Mesendoderm (in vitro differentiated cells): ENCODE measurements around the gene PEX14.

Source experiments
- DNase-seq: peaks from one replicate; pipeline ENCODE4 v3.0.0; 2013
- H2AK5ac ChIP-seq: 2 replicates; pipeline ENCODE4 v1.6.1; 2013; ENCODE audit warnings: low read length, inconsistent platforms
- H2BK120ac ChIP-seq: 2 replicates; pipeline ENCODE4 v1.6.1; 2013; ENCODE audit warnings: low read depth, mild to moderate bottlenecking, low read length, moderate library complexity, mixed read lengths
- H2BK15ac ChIP-seq: replicated peaks from 2 replicates; pipeline ENCODE4 v1.6.1; 2013; ENCODE audit warnings: low read depth, mild to moderate bottlenecking, moderate library complexity
- H2BK5ac ChIP-seq: 2 replicates; pipeline ENCODE4 v1.6.1; 2013; ENCODE audit warnings: low read length, inconsistent platforms
- H3K18ac ChIP-seq: 2 replicates; pipeline ENCODE4 v1.6.1; 2013; ENCODE audit warnings: mild to moderate bottlenecking, low read length, mixed read lengths
- H3K23ac ChIP-seq: one replicate; pipeline ENCODE4 v1.6.1; 2013; ENCODE audit warnings: low read length
- H3K27ac ChIP-seq: 2 replicates; pipeline ENCODE4 v1.5.1; 2013; ENCODE audit warnings: low read depth, mild to moderate bottlenecking, inconsistent platforms, low read length, moderate library complexity
- H3K27me3 ChIP-seq: 2 replicates; pipeline ENCODE4 v1.6.1; 2013; ENCODE audit warnings: low read length, control low read depth, mild to moderate bottlenecking, inconsistent platforms; ENCODE audit not compliant: insufficient read depth, poor library complexity
- H3K36me3 ChIP-seq: 2 replicates; pipeline ENCODE4 v1.6.1; 2013; ENCODE audit warnings: low read length, inconsistent platforms; ENCODE audit not compliant: control insufficient read depth, insufficient read depth
- H3K4ac ChIP-seq: one replicate; pipeline ENCODE4 v1.6.1; 2013; ENCODE audit warnings: low read depth, mild to moderate bottlenecking, low read length, moderate library complexity
- H3K4me1 ChIP-seq: 2 replicates; pipeline ENCODE4 v1.6.1; 2013; ENCODE audit warnings: low read depth, low read length, inconsistent platforms; ENCODE audit not compliant: control insufficient read depth
- H3K4me2 ChIP-seq: 2 replicates; pipeline ENCODE4 v1.6.1; 2013; ENCODE audit warnings: low read length
- H3K4me3 ChIP-seq: 2 replicates; pipeline ENCODE4 v1.5.1; 2013; ENCODE audit warnings: mild to moderate bottlenecking, low read length
- H3K56ac ChIP-seq: one replicate; pipeline ENCODE4 v1.6.1; 2013; ENCODE audit warnings: low read length
- H3K79me1 ChIP-seq: 2 replicates; pipeline ENCODE4 v1.6.1; 2013; ENCODE audit warnings: low read length, inconsistent platforms
- H3K79me2 ChIP-seq: 2 replicates; pipeline ENCODE4 v1.6.1; 2013; ENCODE audit warnings: mild to moderate bottlenecking, low read length; ENCODE audit not compliant: control insufficient read depth, insufficient read depth
- H3K9ac ChIP-seq: 2 replicates; pipeline ENCODE4 v1.6.1; 2013; ENCODE audit warnings: low read length, inconsistent platforms
- H4K5ac ChIP-seq: one replicate; pipeline ENCODE4 v1.6.1; 2013; ENCODE audit warnings: low read length
- H4K8ac ChIP-seq: one replicate; pipeline ENCODE4 v1.6.1; 2013; ENCODE audit warnings: low read depth, mild to moderate bottlenecking, control low read depth, low read length, moderate library complexity
- WGBS: extraction: QIAGEN DNeasy Blood & Tissue Kit; methylation state at CpG from one replicate; pipeline ENCODE4 v1.1.7; 2013; ENCODE audit warnings: low lambda C conversion rate, missing lambda C conversion rate; ENCODE audit not compliant: insufficient coverage; ENCODE audit errors: extremely low coverage; 5-methylcytosine and 5-hydroxymethylcytosine counted together

The PEX14 gene

GRCh38 chr1:10513199-10513598 lies 38.4 kb downstream of the PEX14 start:
- H3K23ac ChIP-seq, result no peak overlapping the region
- DNase-seq, result no peak
- no CpG with 5 or more reads among the region's 5 CpGs for WGBS
- H3K4ac ChIP-seq, result no peak overlapping the region
- H2BK15ac ChIP-seq, result no peak overlapping the region
- no peak overlapping the region for H3K18ac ChIP-seq
- peaks cover 28% of the 10 kb centered on the region for H3K79me1 ChIP-seq
- H3K27me3 ChIP-seq, result no peaks in the 10 kb centered on the region
- H4K8ac ChIP-seq, result no peak overlapping the region
- H2BK5ac ChIP-seq, result no peak overlapping the region
- H3K27ac ChIP-seq, result no peak overlapping the region
- H3K4me2 ChIP-seq, result no peak overlapping the region
- H3K36me3 ChIP-seq, result no peaks in the 10 kb centered on the region
- H3K79me2 ChIP-seq, result peaks cover 15% of the 10 kb centered on the region
- H2BK120ac ChIP-seq, result no peak overlapping the region
- no peak overlapping the region for H3K9ac ChIP-seq
- H3K4me1 ChIP-seq, result peaks cover 12% of the 10 kb centered on the region
- H3K56ac ChIP-seq, result no peak overlapping the region
- no peak overlapping the region for H3K4me3 ChIP-seq
- no peak overlapping the region for H2AK5ac ChIP-seq
- H4K5ac ChIP-seq, result no peak overlapping the region

GRCh38 chr1:10514490-10515235 lies 39.9 kb downstream of the PEX14 start:
- H2BK5ac ChIP-seq, result no peak overlapping the region
- H3K4ac ChIP-seq, result no peak overlapping the region
- H4K8ac ChIP-seq, result no peak overlapping the region
- no peak overlapping the region for H2AK5ac ChIP-seq
- no peaks in the 10 kb centered on the region for H3K27me3 ChIP-seq
- H3K9ac ChIP-seq, result peak overlapping the region; percentile 10
- no peak overlapping the region for H3K18ac ChIP-seq
- peaks cover 27% of the 10 kb centered on the region for H3K79me1 ChIP-seq
- H3K4me2 ChIP-seq, result no peak overlapping the region
- H3K23ac ChIP-seq, result no peak overlapping the region
- H2BK15ac ChIP-seq, result no peak overlapping the region
- H3K4me1 ChIP-seq, result peaks cover 18% of the 10 kb centered on the region
- DNase-seq, result peak; percentile 82
- H3K56ac ChIP-seq, result no peak overlapping the region
- H4K5ac ChIP-seq, result no peak overlapping the region
- no CpG with 5 or more reads among the region's 8 CpGs for WGBS
- H3K36me3 ChIP-seq, result no peaks in the 10 kb centered on the region
- H3K79me2 ChIP-seq, result peaks cover 15% of the 10 kb centered on the region
- H3K27ac ChIP-seq, result no peak overlapping the region
- H3K4me3 ChIP-seq, result no peak overlapping the region
- H2BK120ac ChIP-seq, result no peak overlapping the region

DNA sequence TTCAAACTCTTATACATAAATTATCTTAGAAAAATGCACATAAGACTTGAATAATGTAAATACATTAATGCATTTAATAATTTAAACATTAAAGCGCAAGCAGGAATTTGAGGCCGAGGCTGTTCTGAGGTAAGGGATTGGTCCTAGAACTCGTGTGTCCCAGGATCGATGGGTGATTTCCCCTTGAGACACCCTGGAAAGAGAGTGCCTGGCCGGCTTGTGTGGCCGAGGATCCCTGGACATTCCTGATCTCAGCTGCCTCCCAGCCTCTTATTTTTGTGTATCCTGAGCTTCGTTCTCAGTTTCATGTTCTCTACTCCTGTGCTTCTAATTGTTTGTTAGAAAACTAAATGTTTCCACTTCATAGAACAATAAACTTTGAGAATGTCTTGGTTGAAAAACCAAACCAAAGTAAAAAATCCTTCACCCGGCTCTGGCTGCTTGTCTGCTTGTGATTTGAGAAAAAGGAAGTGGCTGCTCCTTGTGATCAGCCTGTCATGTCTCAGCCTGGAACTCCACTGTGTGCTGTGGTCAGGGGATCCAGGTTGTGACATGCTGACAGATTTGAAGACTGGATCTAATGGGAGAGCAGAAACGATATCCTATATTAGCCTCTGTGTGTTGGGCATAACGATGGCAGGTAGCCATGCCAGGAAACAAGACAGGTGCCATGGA lies 40.7 kb downstream of the PEX14 start:
- no peak for DNase-seq

GRCh38 chr1:10515976-10516750 lies 41.4 kb downstream of the PEX14 start:
- H3K36me3 ChIP-seq, result no peaks in the 10 kb centered on the region
- H3K27ac ChIP-seq, result no peak overlapping the region
- H3K27me3 ChIP-seq, result no peaks in the 10 kb centered on the region
- DNase-seq, result no peak
- no peak overlapping the region for H3K23ac ChIP-seq
- no peak overlapping the region for H2BK120ac ChIP-seq
- no peak overlapping the region for H2AK5ac ChIP-seq
- H3K4ac ChIP-seq, result no peak overlapping the region
- H3K79me2 ChIP-seq, result peaks cover 7% of the 10 kb centered on the region
- no peak overlapping the region for H4K8ac ChIP-seq
- no peak overlapping the region for H3K56ac ChIP-seq
- WGBS, result no CpG with 5 or more reads among the region's 6 CpGs
- H3K4me2 ChIP-seq, result no peak overlapping the region
- no peak overlapping the region for H4K5ac ChIP-seq
- no peak overlapping the region for H3K9ac ChIP-seq
- peaks cover 19% of the 10 kb centered on the region for H3K79me1 ChIP-seq
- no peak overlapping the region for H2BK15ac ChIP-seq
- H2BK5ac ChIP-seq, result no peak overlapping the region
- H3K18ac ChIP-seq, result no peak overlapping the region
- peaks cover 18% of the 10 kb centered on the region for H3K4me1 ChIP-seq
- H3K4me3 ChIP-seq, result no peak overlapping the region

More for the DNA sequence above, 40.7 kb downstream of the PEX14 start:
- Histone ChIP-seq H4K8ac (no peak overlapping the region), H3K79me1 (peaks cover 22% of the 10 kb centered on the region), H3K23ac (no peak overlapping the region), H3K4me1 (peaks cover 18% of the 10 kb centered on the region), H2BK120ac (no peak overlapping the region), H3K4me2 (no peak overlapping the region), H3K27ac (no peak overlapping the region), H3K9ac (no peak overlapping the region), H3K4me3 (no peak overlapping the region), H4K5ac (no peak overlapping the region), H3K27me3 (no peaks in the 10 kb centered on the region), H3K18ac (no peak overlapping the region), H3K79me2 (peaks cover 11% of the 10 kb centered on the region), H2AK5ac (no peak overlapping the region), H3K4ac (no peak overlapping the region), H3K56ac (no peak overlapping the region), H3K36me3 (no peaks in the 10 kb centered on the region), H2BK15ac (no peak overlapping the region), H2BK5ac (no peak overlapping the region)
- no CpG with 5 or more reads among the region's 10 CpGs for WGBS

GRCh38 chr1:10516925-10517676 lies 42.4 kb downstream of the PEX14 start:
- no CpG with 5 or more reads among the region's 8 CpGs for WGBS
- Histone ChIP-seq H3K4me3 (no peak overlapping the region), H3K56ac (peak overlapping the region; percentile 22), H3K18ac (no peak overlapping the region), H2BK15ac (no peak overlapping the region), H3K27me3 (no peaks in the 10 kb centered on the region), H2BK5ac (no peak overlapping the region), H2AK5ac (no peak overlapping the region), H3K4me2 (no peak overlapping the region), H3K79me1 (peaks cover 16% of the 10 kb centered on the region), H3K4me1 (peaks cover 18% of the 10 kb centered on the region), H3K9ac (peak overlapping the region; percentile 23), H4K8ac (no peak overlapping the region), H4K5ac (no peak overlapping the region), H2BK120ac (no peak overlapping the region), H3K79me2 (peaks cover 5% of the 10 kb centered on the region), H3K23ac (no peak overlapping the region), H3K27ac (no peak overlapping the region), H3K4ac (no peak overlapping the region), H3K36me3 (no peaks in the 10 kb centered on the region)
- no peak for DNase-seq
